ENCODE measurements around the gene LEP. TPM values are rescaled to one million over a fixed set of nuclear protein-coding genes. Genes with fewer than 3 reads are reported as not detected.
A peak's percentile ranks its signal among the peaks of the same experiment; 100 is the strongest.

Gene LEP
- total RNA-seq: not detected

DNA sequence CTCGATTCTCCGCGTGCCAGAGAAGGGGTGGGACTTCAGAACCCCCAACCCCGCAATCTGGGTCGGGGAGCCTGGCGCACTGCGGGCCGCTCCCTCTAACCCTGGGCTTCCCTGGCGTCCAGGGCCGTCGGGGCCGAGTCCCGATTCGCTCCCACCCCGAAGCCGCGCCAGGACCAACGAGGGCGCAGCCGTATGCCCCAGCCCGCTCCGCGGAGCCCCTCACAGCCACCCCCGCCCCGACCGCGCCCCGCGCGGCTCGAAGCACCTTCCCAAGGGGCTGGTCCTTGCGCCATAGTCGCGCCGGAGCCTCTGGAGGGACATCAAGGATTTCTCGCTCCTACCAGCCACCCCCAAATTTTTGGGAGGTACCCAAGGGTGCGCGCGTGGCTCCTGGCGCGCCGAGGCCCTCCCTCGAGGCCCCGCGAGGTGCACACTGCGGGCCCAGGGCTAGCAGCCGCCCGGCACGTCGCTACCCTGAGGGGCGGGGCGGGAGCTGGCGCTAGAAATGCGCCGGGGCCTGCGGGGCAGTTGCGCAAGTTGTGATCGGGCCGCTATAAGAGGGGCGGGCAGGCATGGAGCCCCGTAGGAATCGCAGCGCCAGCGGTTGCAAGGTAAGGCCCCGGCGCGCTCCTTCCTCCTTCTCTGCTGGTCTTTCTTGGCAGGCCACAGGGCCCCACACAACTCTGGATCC is at the start of gene LEP:
Gene LEP (plus strand): TSS at position 583 of the 691 bp plus-strand sequence. CDS start 10,741 bp downstream, outside the sequence.
- no peak for DNase-seq

DNA sequence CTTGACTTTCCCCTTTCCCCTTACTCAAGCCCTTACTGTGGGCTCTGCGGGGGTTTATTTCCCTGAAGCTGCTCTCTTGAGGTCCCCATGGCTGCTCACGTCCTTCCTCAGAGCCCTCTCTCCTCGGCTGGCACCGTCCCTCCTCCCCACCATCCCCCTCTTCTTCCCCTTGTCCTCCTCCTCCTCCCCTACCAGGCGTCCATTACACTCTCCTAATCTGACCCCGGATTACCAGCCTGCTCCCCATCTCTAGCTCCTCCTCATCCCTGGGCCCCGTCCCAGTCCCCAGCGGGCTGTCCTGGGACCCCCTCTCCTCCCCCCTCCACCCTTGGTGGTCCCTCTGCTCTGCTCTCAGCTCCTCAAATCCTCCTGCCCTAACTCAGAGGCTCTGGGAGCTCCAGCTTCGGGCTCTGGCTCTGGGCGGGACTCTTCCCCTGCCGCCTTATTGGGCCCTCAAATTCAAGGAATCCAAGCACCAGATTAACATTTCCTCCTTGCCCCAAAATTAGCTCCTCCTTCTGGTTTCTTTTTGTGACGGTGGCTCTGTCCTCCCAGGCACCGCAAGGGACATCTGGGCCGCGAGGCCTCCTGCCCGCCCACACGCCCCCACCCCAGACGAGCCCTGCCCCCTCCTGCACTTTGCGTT is 48.5 kb upstream of the LEP start:
- no peak for DNase-seq

DNA sequence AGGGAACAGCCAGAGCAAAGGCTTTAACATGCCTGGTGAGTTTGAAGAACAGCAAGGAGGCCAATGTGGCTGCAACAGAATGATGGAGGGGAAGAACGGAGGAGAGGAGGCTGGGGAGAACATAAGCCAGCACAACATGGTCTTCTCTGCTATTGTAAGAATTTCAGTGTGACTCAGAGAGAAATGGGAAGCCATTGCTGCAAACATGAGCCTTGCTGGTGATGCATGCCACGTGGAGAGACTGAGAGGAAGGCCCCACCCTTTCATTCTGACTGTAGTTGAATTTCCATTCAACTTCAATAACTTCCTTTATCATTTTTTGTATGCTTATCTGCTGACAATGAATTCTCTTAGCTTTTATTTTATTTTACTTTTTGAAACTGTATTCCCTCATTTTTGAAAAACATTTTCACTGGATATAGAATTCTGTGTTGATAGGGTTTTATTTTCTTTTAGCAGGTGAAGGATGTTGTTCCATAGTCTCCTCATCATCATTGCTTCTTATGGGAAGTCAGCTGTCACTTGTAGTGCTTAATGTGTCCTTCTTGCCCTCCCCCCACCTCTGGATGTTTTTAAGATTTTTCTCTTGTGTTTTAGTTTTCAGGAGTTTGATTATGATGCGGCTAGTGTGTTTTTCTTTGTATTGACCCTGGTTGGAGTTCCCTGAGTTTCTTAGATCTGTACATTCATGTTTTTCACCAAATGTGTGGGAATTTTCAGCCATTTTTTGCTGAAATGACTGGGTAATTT is 46.4 kb upstream of the LEP start:
- DNase-seq: no peak

DNA sequence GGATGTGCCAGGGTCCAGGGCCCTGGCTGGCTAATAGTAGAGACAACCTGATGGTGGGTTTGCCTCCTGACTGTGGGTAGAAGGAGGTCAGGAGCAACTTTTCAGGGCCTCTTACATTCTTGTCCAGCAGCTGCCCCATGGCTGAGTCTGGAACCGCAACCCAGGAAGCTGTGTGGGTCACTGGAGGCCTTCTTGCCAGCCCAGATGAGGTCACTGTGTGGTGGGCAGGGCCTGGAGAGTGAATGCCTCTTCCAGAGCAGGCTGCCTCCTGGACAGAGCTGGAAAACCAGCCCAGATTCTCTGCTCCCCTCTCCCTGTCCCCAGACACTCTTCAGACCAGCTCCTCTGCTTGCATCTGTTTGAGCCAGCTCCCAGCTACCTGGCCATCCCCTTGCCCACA is 43.5 kb upstream of the LEP start:
- DNase-seq: no peak

DNA sequence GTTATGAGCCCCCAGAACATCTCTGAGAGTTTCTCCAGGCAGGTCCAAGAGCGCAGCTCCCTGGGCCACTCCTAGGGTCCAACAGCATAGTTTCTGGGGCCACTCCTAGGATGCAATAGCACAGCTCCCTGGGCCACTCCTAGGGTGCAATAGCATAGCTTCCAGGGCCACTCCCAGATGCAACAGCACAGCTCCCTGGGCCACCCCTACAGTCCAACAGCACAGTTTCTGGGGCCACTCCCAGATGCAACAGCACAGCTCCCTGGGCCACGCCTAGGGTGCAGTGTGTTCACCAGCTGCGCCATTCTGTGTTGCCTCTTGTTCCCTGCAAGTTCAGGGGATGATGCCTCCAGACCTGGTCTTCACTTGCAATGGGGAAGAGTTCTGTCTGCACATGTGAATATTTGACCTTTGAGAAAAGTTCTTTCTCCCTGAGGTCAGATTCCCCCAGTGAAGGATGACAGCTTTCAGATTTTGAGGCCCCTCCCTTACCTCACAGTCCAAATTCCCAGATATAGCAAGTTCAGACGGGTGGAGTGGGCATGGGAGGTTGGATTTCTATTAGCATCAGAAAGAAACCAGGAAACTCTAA is 43.0 kb upstream of the LEP start:
- no peak for DNase-seq

DNA sequence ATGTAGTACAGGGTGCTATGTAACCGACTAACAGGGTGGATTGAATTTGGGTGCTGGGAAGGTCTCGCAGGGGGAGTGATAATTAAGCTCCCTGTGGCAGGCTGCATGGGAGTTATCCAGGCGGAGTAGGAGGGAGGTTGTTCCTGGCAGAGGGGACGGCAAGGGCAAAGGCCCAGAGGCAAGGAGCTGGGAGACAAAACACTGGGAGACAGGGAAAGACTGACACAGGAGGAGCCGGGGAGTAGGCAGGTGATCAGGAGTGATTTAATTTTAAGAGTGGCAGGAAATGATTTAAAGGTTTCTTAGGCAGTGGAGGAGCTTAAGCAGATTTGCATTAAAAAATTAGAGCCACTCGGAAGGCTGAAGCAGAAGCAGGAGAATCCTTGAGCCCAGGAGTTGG is 40.7 kb upstream of the LEP start:
- no peak for DNase-seq

DNA sequence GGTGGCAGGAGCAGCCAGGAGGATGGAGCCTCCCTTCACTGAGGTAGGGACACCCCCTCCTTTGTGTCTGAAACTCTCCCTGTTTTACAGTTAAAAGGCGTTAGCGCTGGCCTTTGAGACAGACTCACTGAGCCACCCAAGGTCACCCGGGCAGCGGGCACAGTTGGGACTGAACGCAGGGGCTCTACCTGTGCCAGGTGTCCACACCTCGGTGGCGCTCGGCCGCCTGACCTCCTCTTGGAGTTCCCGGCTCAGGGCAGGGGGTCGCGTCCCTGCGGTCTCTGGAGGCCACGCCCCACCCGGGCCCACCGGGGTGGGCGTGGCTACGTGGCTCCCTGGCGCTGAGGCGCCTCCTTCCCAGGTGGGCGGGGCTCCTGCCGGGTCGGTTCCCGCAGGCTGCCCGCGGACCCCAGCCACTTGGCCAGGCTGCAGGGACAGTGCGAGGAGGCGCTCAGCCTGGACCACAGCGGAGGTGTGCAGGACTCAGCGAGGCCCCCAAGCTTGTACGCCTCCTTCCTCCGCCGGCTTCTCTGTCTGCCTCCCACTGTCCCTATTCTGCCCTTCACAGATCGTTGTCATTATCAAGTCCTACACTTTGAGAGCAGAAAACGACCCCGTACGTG is 39.9 kb upstream of the LEP start:
- DNase-seq: no peak

DNA sequence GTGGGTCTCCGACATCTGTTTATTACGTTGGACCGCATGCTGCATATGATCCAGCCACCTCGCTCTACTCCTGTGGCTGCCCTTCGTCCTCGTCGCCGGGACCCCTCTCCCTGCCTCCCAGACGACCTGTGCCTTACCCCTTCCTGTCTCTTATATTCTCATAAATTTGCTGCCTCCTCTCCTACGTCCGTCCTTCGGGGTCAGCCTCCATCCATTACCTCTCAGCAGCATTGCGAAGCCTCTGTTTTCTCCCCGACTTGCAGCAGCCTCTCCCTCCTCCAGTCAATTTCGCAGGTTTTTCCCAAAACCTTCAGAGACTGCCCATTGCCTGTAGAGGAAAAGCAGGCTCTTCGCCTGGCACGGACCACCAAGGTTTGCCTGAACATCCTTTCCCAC is 39.4 kb upstream of the LEP start:
- DNase-seq: no peak

DNA sequence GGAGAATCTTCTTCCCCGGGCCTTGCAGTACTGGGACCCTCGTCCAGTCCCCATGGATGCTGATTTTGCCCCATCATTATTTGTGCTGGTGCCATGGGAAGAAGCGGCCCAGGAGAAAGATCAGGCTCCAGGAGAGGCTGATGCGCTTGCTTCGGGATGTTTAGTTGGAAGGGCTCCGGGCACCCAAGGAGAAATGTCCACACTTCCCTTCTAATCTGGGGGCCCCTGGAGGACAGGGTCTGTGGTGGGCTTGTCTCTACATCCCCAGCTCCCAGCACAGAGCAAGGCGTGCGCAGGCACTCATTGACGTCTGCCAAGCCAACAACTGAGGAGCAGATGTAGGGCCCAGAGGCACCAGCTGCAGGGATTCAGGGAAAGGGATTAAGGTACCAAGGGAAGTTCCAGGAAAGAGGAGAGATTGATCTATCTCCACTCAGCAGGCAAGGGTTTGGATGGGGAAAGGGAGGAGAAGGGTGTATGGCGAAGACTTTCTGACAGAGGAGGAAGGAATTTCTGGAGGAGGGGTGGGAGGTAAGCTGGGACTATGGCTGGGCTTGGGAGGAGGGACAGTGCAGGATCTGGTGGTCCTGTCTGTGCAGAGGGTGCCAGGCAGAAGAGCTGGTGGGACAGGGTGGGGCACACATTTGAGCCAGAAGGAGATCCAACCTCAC is 38.7 kb upstream of the LEP start:
- no peak for DNase-seq

DNA sequence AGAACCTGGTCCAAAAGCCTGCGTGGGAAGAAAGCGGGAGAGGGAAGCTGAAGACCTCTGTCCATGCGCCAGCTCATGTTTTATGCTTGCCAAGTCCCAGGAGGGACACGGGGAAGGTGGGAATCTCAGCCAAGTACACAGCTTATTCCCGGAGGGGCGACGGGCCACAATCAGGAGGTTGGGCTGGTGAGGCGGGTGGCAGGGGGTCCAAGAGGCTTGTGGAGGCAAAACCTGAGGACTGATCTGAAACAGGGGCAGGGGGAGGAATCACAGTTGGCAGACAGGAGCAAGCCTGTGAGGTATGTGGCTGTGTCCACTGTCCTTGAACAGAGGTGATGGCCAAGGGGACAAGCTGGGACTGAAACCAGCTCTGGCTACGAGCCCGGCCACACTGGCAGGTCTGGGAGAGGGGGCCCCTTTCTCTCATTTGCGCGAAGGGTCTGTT is 38.0 kb upstream of the LEP start:
- DNase-seq: no peak

DNA sequence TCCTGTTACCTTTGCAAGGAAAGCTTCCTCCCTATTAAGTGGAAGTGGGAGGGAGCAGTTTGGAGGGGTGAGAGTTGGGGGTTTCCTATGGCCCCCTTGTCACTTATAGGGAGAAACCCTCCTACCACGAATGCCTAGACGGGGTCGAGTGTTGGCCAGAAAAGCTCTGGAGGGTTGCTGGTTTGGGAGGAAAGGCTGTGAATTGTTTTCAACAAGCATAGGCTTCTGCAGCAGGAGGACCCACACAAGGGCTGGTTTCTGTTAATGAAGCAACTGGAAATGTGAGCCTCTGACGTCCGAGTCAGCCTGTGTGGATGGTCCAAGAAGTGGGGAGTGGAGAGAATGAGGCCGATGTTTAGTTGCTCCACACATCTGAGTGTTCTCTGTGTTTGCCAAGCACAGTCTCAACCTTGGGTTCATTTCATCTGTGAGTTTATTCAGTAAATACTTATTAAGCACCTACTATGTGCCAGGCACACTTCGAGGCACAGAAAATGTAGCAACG is 37.3 kb upstream of the LEP start:
- no peak for DNase-seq

DNA sequence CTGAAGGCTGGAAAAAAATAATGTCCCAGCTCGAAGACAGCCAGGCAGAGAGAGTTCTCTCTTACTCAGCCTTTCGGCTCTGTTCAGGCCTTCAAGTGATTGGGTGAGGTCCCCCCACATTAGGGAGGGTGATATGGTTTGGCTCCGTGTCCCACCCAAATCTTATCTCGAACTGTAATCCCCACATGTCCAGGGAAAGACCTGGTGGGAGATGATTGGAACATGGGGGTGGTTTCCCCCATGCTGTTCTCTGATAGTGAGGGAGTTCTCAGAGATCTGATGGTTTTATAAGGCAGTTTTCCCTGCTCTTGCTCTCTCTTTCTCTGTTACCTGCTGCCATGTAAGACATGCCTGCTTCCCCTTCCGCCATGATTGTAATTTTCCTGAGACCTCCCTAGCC is 36.6 kb upstream of the LEP start:
- no peak for DNase-seq

DNA sequence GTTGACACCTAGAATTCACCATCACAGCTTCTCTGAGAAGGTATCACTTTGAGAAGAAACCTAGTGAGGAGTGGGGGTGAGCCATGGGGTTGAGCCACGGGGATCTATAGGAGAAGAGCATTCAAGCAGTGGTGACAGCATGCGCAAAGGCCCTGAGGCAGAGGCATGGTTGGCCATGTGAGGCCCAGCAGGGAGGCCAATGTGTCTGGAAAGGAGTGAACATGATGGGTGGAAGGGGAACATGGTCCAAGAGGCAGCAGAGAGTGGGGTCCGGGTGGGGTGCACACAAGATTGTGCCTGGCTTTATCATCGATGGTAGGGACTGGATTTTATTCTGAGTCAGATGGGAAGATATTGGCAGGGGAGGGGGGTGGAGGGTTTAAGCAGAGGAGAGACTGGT is 36.0 kb upstream of the LEP start:
- no peak for DNase-seq

DNA sequence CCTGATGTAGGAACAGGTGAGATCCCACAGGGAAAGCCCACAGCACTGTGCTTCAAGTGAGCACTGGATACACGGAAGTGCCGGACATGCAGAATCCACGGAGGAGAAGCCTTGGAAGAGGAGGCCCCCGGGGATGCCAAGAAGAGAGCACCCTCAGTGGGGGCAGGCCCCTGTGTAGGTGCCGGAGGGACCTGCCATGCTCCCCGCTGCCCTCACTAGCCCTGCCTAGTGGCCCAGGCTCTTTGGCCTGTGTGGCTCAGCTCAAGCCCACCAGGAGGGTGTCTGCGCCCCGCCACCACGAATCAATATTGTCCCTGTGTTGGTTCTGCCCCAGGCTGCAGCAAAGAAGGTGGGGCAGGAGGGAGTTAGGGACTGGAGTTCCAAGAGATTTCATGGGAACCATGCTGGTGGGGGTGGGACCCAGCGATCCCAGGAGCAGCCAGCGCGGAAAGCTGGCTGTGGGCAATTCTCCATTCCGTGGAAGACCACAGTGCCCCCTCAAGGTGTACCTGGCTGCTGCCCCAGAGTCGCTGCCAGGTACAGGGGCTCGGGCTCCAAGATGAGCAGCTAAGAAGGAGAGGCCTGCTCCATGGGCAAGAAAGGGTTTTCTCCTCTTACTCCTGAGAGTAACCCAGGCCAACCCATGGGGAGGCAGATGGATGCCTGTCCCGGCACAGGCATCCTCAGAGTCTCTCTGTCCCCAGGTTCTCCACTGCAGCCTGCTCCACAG is 34.9 kb upstream of the LEP start:
- DNase-seq: no peak

DNA sequence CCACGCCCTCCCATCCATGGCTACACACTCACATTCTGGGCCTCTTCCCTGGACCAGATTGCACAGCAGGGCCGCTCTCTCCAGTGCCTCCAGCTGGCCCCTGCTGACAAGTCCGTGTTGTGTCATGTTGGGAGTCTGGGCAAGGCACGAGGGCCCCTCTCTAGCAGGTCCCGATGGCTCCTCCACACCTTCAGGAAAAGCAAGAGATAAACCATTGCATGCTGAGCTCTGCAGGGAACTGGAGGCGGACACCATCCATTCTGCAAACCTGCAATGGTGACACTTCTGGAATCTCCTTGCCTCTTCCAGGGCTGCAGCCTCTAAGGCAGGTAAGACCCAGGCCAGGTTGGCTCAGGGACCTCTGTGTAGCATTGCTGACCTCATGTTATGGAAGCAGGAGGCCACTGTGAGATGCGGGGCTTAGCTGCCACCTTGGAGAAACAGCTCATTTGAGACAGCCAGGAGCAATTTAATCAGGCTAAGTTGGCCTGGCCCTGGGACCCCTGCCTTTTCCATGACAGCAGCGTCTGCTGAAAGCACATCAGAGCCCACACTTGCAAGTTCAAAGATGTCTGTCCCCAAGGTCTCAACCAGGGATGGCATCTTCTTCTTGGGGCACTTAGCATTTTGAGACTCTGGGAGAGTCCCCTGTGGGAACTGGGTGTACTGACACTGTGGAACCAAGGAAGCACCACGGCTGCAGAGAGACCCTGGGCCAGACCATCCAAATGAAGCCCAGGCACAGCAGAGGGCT is 34.2 kb upstream of the LEP start:
- no peak for DNase-seq

DNA sequence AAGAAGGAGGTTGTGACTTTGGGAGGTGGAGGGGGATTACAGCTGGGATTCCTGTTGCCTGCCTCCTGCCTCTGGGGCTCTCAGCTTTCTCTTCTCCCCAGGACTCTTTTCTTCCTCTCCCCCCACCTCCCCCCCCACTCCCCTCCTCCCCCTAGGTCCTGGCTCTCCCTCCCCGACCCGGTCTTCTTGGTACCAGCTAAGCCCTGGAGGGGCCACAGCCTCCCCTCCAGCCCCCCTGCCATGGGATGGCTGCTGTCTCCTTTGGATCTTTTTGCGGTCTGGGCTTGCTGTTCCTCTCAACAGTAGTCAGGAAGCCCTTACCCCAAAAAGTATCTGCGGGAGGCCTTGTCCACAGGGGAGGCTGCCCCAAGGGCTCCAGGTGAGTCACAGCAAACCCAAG is 33.5 kb upstream of the LEP start:
- no peak for DNase-seq

DNA sequence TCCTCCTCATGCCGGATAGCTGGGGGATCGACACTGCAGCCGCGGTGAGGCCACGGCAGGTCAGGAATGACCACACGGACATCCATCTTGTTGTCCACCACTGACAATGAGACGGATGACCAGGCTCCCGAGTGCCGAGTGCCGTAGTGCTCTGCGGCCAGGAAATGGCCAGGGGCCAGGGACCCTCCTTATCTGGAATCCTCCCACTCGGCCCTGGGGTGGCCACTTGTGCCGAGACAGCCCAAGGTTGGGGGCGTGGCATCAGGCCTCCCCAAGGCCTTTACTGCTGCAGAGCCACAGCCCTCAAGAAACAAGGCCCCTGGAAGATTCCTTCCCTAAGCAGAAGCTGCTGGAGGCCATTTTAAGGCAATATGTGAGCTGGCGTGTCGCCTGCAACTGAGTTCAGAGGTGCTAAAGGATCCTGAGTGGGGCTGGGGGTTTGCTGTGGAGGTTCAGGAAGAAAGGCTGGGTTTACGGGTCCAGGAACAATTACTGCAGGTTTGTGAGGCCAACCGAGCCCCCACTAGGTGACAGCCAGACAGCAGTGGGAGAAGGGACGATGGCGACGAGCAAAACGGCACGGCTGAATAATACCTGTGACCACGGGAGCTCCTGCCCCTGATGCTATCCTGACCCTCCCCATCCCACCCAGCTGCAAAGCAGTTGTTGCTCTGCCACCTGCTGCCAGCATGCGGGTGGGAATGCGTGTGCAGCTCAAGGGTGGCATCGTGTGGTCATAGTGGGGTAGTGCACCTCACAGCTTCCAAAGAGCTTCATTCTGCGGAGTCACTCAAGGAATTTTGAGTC is 31.6 kb upstream of the LEP start:
- DNase-seq: peak; percentile 40

DNA sequence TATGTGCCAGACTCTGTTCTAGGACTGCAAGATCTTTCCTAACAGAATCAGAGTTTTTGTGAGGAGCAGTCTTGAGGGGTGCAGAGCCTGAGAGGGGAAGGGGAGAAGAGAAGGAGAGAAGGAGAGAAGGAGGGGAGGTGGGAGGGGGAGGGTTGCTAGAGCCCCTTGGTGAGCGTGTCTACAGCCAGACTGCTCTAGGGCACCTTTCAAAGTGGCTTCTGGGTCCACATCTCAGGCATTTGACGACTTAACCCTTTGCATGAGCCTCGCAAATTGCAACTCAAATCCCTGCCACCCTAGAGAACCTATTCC is 31.1 kb upstream of the LEP start:
- no peak for DNase-seq
